ENCODE results near the gene CSK.

- TF ChIP-seq REST (IDR thresholded peaks at IDR 0.05; ENCODE audit: low read depth) (no peak), CREB1 (IDR thresholded peaks at IDR 0.05; ENCODE audit: low read depth) (no peak)
These were observed at the start of gene CSK for GRCh38 chr15:74781431-74782258.
